Esophagus muscularis mucosa (tissue), 4 donors: ENCODE results near the gene FLYWCH2. TPM values are rescaled to one million over a fixed set of nuclear protein-coding genes. Genes with fewer than 3 reads are reported as not detected.

Experiments
- DNase-seq: peaks from one replicate; pipeline ENCODE4 v3.0.0-alpha.2; 2017; ENCODE audit errors: extremely low spot score
- H3K27ac ChIP-seq, 4 donors: fragments of 200-600 bp; sonication (generic); replicated peaks in 1 of 4; 1 replicate in 3 of 4; 2 replicates in 1 of 4; pipeline ENCODE4 v1.5.1; 2016 to 2019; ENCODE audit warnings: mild to moderate bottlenecking in 1 of 4
- H3K27me3 ChIP-seq, 4 donors: fragments of 200-600 bp; sonication (generic); one replicate each; pipeline versions ENCODE4 v1.5.1 to v1.6.0; 2016 to 2019
- H3K36me3 ChIP-seq, 4 donors: fragments of 200-600 bp; sonication (generic); one replicate each; pipeline ENCODE4 v1.5.1; 2016 to 2019
- H3K4me1 ChIP-seq, 4 donors: fragments of 200-600 bp; sonication (generic); one replicate each; pipeline ENCODE4 v1.5.1; 2016 to 2019
- H3K4me3 ChIP-seq, 4 donors: fragments of 200-600 bp; sonication (generic); 1 replicate in 2 of 4; 2 replicates in 2 of 4; pipeline ENCODE4 v1.5.1; 2016 to 2019; ENCODE audit warnings: mild to moderate bottlenecking in 4 of 4, moderate library complexity in 1 of 4
- H3K9me3 ChIP-seq, 4 donors: fragments of 200-600 bp; sonication (generic); 1 replicate in 3 of 4; 2 replicates in 1 of 4; pipeline ENCODE4 v1.5.1; 2016 to 2019
- CTCF ChIP-seq, 3 experiments: fragments of 200-600 bp in 2 of 3; fragments of 450-650 bp in 1 of 3; sonication (generic) in 2 of 3; IDR thresholded peaks; one replicate each; pipeline ENCODE4 v1.5.1; 2017 to 2019; ENCODE audit warnings: antibody characterized with exemption in 3 of 3, mild to moderate bottlenecking in 2 of 3, moderate library complexity in 1 of 3
- EP300 ChIP-seq: sonication (generic); formaldehyde crosslinking; IDR thresholded peaks from one replicate; pipeline ENCODE4 v1.6.1; 2017; ENCODE audit warnings: antibody characterized with exemption
- POLR2A ChIP-seq: fragments of 450-650 bp; IDR thresholded peaks from one replicate; pipeline ENCODE4 v1.6.1; 2017; ENCODE audit warnings: antibody characterized with exemption, moderate library complexity, mild to moderate bottlenecking, low read depth
- POLR2AphosphoS5 ChIP-seq, 2 donors: sonication (generic); formaldehyde crosslinking; IDR thresholded peaks; one replicate each; pipeline ENCODE4 v1.6.1; 2017; ENCODE audit warnings: antibody characterized with exemption in 2 of 2
- WGBS: methylation state at CpG from one replicate; pipeline ENCODE4 v1.1.5; 2018; 5-methylcytosine and 5-hydroxymethylcytosine counted together
- intact Hi-C: fragments of 100-400 bp; cut with DNase I; formaldehyde crosslinking; loops from one replicate; pipeline ENCODE4 v1.15.1; 2023
- total RNA-seq, 4 donors: library from RNA; depleted of rRNA; stranded (reverse); fragments of >200 nt; gene quantifications; one replicate each; pipeline versions ENCODE4 v1.1.0 to v1.2.1, GENCODE V29; 2016

Gene FLYWCH2
- total RNA-seq, 4 donors from 2014 or later, result 41.9 to 47.2 (median 43.9) TPM

GRCh38 chr16:2915196-2915929 is 32.3 kb downstream of the FLYWCH2 start:
- H3K27me3 ChIP-seq, result no peaks in the 10 kb centered on the region
- H3K4me3 ChIP-seq, result no peak overlapping the region
- no peak for DNase-seq
- intact Hi-C loops, result no loop called here
- H3K27ac ChIP-seq, result no peak overlapping the region
- H3K4me1 ChIP-seq, result peaks cover 16 to 40% (median 36%) of the 10 kb centered on the region in 4 donors
- no peaks in the 10 kb centered on the region for H3K9me3 ChIP-seq
- H3K36me3 ChIP-seq, result peaks cover 5 to 51% (median 37%) of the 10 kb centered on the region in 4 donors
- TF ChIP-seq EP300 (no peak), POLR2AphosphoS5 (IDR thresholded peaks at IDR 0.05) (no peak), CTCF (IDR thresholded peaks at IDR 0.05) (no peak), POLR2A (no peak)
- WGBS, result 83% methylated on average over 13 of the region's 13 CpGs

GRCh38 chr16:2919511-2920255 is 36.7 kb downstream of the FLYWCH2 start:
- Histone ChIP-seq H3K27me3 (no peaks in the 10 kb centered on the region), H3K4me1 (peaks cover 7 to 16% (median 14%) of the 10 kb centered on the region in 4 donors), H3K9me3 (no peaks in the 10 kb centered on the region), H3K36me3 (peaks cover 18 to 70% (median 53%) of the 10 kb centered on the region in 4 donors), H3K4me3 (peak overlapping the region in 1 of 4 donors; percentile 7), H3K27ac (peak overlapping the region; percentile 71 to 76 (median 74))
- WGBS, result 9% methylated on average over 13 of the region's 13 CpGs
- DNase-seq, result peak; percentile 94
- TF ChIP-seq EP300 (no peak), POLR2AphosphoS5 (IDR thresholded peaks at IDR 0.05) (peak; percentile 31 to 55), CTCF (IDR thresholded peaks at IDR 0.05) (peak; percentile 98)
- intact Hi-C loops, result loop anchor here (2.0 to 10.0 kb wide), 2 partner anchors 45 to 145 kb away; partner anchors contain the start of gene ELOB

- Histone ChIP-seq H3K27me3 (no peaks in the 10 kb centered on the region), H3K4me3 (no peak overlapping the region), H3K4me1 (peaks cover 11 to 32% (median 24%) of the 10 kb centered on the region in 4 donors), H3K27ac (no peak overlapping the region), H3K36me3 (peaks cover 13 to 42% (median 30%) of the 10 kb centered on the region in 4 donors), H3K9me3 (no peaks in the 10 kb centered on the region)
- 94% methylated on average over 14 of the region's 14 CpGs for WGBS
- TF ChIP-seq POLR2A, result no peak
- no peak for TF ChIP-seq CTCF (IDR thresholded peaks at IDR 0.05)
- TF ChIP-seq EP300, result no peak
- TF ChIP-seq POLR2AphosphoS5 (IDR thresholded peaks at IDR 0.05), result no peak
- intact Hi-C loops, result loop anchor here (10.0 kb wide), 1 partner anchor 149 kb away; the partner anchor contains the start of gene ELOB
- no peak for DNase-seq
Observed at GRCh38 chr16:2923481-2923880, 40.5 kb downstream of the FLYWCH2 start.

GRCh38 chr16:2924901-2925755 is 42.1 kb downstream of the FLYWCH2 start:
- intact Hi-C loops, result loop anchor here (10.0 kb wide), 1 partner anchor 150 kb away; the partner anchor contains the start of gene ELOB
- 72% methylated on average over 25 of the region's 42 CpGs for WGBS
- H3K4me3 ChIP-seq, result no peak overlapping the region
- no peak for TF ChIP-seq CTCF (IDR thresholded peaks at IDR 0.05)
- TF ChIP-seq POLR2AphosphoS5 (IDR thresholded peaks at IDR 0.05), result no peak
- TF ChIP-seq POLR2A, result no peak
- TF ChIP-seq EP300, result no peak
- DNase-seq, result no peak
- H3K4me1 ChIP-seq, result peaks cover 4 to 17% (median 11%) of the 10 kb centered on the region in 4 donors
- H3K36me3 ChIP-seq, result peaks cover 22 to 49% (median 40%) of the 10 kb centered on the region in 4 donors
- H3K27ac ChIP-seq, result no peak overlapping the region
- H3K27me3 ChIP-seq, result no peaks in the 10 kb centered on the region
- no peaks in the 10 kb centered on the region for H3K9me3 ChIP-seq
